Raji (cell line): ENCODE data around the gene ZBTB24.

Source experiments
- POLR2A ChIP-seq: IDR thresholded peaks from 2 replicates; pipeline ENCODE4 v1.6.1; 2011; ENCODE audit warnings: low read depth, low read length, control low read depth; ENCODE audit not compliant: insufficient read depth

Gene ZBTB24

GRCh38 chr6:109449795-109450673, 33.0 kb downstream of the ZBTB24 start:
- 0 out of 2 replicates have a peak, but pooled peaks have one; percentile 7 for TF ChIP-seq POLR2A

GRCh38 chr6:109449064-109449794, 33.8 kb downstream of the ZBTB24 start:
- TF ChIP-seq POLR2A = 0 out of 2 replicates have a peak, but pooled peaks have one; percentile 24

GRCh38 chr6:109448615-109449014, 34.4 kb downstream of the ZBTB24 start:
- TF ChIP-seq POLR2A = no peak

- 0 out of 2 replicates have a peak, but pooled peaks have one; percentile 16 for TF ChIP-seq POLR2A
Measured at GRCh38 chr6:109447878-109448555, 35.0 kb downstream of the ZBTB24 start.

GRCh38 chr6:109447087-109447486, 35.9 kb downstream of the ZBTB24 start:
- no peak for TF ChIP-seq POLR2A

GRCh38 chr6:109446541-109446940, 36.5 kb downstream of the ZBTB24 start:
- no peak for TF ChIP-seq POLR2A

GRCh38 chr6:109446072-109446471, 36.9 kb downstream of the ZBTB24 start:
- TF ChIP-seq POLR2A = no peak

GRCh38 chr6:109445382-109445781, 37.6 kb downstream of the ZBTB24 start:
- no peak for TF ChIP-seq POLR2A

- no peak for TF ChIP-seq POLR2A
Measured at GRCh38 chr6:109443425-109443950, 39.5 kb downstream of the ZBTB24 start.

GRCh38 chr6:109442393-109442924, 40.6 kb downstream of the ZBTB24 start:
- no peak for TF ChIP-seq POLR2A

GRCh38 chr6:109441069-109441816, 41.8 kb downstream of the ZBTB24 start:
- TF ChIP-seq POLR2A = no peak

- TF ChIP-seq POLR2A = no peak; the same call in 1 of the 2 replicates
Measured at GRCh38 chr6:109440331-109441068, 42.5 kb downstream of the ZBTB24 start, which contains the start of the genes PPIL6 and SMPD2. Gene PPIL6, minus strand, starts transcription at chr6:109440628. Its CDS starts 38 bp downstream, at chr6:109440590. Gene SMPD2, plus strand, starts transcription at chr6:109440724. Its CDS starts 398 bp downstream, at chr6:109441122.

- TF ChIP-seq POLR2A = no peak
Measured at GRCh38 chr6:109436041-109436440, 47.0 kb downstream of the ZBTB24 start.
